Erythroblast (primary cell): ENCODE data around the gene HSD11B1.
"Not testable (repeated sequence)": the region's sequence is repeated elsewhere in the genome, so short reads cannot be mapped to it uniquely, and the experiment has no call there.

Source experiments
- DNase-seq, 2 experiments: peaks; one replicate each; lab custom pipeline; 2025; lab: John Stamatoyannopoulos, UW
- GATA1 ChIP-seq: IDR thresholded peaks from 2 replicates; pipeline ENCODE4 v1.6.1; 2011; ENCODE audit warnings: low read depth, mild to moderate bottlenecking, control low read depth, low read length, moderate library complexity
- POLR2A ChIP-seq: IDR thresholded peaks from 2 replicates; pipeline ENCODE4 v1.6.1; 2011; ENCODE audit warnings: mild to moderate bottlenecking, low read length

The HSD11B1 gene

GRCh38 chr1:209674957-209675564, 29.6 kb upstream of the HSD11B1 start, which contains the start of gene G0S2:
G0S2 (plus strand) TSS chr1:209675412; CDS start chr1:209675685, 273 bp downstream.
- TF ChIP-seq GATA1 (no peak), POLR2A (peak; percentile 34)
- peak; percentile 83 for DNase-seq

DNA sequence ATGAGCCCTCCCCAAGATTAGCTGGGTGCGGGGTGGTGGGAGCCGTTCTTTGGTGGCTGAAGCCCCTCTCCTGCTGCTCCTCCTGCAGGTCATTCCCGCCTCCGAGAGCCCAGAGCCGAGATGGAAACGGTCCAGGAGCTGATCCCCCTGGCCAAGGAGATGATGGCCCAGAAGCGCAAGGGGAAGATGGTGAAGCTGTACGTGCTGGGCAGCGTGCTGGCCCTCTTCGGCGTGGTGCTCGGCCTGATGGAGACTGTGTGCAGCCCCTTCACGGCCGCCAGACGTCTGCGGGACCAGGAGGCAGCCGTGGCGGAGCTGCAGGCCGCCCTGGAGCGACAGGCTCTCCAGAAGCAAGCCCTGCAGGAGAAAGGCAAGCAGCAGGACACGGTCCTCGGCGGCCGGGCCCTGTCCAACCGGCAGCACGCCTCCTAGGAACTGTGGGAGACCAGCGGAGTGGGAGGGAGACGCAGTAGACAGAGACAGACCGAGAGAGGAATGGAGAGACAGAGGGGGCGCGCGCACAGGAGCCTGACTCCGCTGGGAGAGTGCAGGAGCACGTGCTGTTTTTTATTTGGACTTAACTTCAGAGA, 29.0 kb upstream of the HSD11B1 start:
- peak; percentile 57 to 64 for DNase-seq

DNA sequence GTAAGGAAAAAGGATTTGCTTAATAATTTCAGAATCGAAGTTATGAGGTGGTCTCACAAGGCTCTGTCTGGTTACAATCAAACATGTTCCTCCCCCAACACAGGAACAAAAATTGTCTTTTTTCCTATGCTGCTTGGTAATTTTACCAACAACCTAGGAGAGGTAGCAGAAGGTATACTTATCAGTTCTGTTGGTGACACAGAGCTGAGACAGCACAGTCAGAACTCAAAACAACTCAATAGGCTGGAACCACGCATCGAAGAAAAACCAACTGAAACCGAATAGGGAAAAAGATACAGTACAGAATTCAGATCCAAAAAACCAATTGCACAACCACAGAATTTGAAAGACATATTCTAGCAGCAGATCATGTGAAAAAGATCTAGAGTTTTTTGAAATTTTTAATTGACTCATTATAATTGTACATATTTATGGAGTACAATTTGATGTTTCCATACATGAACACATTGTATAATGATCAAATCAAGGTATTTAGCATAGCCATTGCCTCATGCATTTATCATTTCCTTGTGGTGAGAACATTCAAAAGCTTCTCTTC, 25.6 kb upstream of the HSD11B1 start:
- no peak for DNase-seq

More for the DNA sequence above, 29.0 kb upstream of the HSD11B1 start:
- no peak for TF ChIP-seq GATA1
- no peak for TF ChIP-seq POLR2A

GRCh38 chr1:209685821-209686220, 18.8 kb upstream of the HSD11B1 start:
- no peak for TF ChIP-seq POLR2A
- TF ChIP-seq GATA1: no peak
- no peak for DNase-seq

More for the DNA sequence above, 25.6 kb upstream of the HSD11B1 start:
- TF ChIP-seq GATA1 (no peak), POLR2A (no peak)

DNA sequence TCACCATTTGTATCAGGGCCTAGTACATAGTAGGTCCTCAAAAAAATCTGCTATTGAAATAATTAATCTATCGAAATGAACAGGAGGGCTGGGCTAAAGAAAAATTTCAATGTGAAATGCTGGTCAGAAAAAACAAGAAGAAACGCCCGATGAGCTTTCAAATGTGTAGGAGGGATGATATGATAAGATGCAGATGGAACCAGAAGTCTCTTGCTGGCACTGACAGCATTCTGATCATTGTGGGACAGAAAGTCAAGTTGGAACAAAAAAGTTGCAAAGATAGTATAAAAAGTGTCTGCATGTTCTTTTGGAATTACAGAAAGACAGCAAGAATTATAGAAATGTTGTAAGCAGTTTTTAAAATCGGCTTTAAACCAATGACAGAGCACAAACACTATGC, 18.3 kb upstream of the HSD11B1 start:
- TF ChIP-seq POLR2A (no peak), GATA1 (no peak)
- peak; percentile 51 to 67 for DNase-seq

DNA sequence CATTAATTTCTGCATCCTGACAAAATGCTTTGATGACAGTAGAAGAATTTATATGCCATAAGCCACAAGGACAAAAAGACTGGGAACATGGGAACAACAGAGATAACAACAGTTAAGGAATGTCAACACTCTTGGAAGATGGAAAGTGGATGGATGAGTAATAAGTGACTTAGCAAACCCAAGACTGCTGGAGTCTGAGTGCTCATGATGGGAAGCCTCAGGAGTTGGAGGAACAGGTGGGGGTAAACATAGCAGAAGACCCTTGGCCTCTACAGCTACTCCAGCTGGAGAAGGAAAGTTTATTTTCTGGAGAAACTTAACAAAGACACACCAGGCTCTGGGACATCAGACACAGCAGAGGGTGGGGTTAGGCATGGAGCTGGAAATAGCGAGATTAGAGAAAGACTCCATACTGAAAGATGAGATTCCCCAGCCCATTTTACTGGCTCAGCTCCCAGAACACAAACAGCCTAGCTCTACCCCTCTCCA, 15.9 kb upstream of the HSD11B1 start:
- no peak for TF ChIP-seq GATA1
- TF ChIP-seq POLR2A: no peak
- DNase-seq: peak; percentile 70 to 79

DNA sequence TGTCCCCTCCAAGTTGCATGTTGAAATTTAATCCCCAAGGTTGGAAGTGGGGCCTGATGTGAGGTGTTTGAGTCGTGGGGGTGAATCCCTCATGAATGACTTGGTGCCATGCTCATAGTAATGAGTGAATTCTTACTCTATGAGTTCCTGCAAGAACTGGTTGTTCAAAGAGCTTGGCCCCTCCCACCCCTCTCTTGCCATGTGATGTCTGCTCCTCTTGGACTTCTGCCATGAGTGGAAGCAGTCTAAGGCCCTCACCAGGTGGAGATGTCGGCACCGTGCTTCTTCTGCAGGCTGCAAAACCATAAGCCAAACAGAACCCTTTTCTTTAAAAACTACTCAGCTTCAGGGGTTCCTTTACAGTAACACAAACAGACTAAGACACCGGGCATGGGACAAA, 15.2 kb upstream of the HSD11B1 start:
- TF ChIP-seq GATA1 (no peak), POLR2A (no peak)
- peak; percentile 64 to 72 for DNase-seq

DNA sequence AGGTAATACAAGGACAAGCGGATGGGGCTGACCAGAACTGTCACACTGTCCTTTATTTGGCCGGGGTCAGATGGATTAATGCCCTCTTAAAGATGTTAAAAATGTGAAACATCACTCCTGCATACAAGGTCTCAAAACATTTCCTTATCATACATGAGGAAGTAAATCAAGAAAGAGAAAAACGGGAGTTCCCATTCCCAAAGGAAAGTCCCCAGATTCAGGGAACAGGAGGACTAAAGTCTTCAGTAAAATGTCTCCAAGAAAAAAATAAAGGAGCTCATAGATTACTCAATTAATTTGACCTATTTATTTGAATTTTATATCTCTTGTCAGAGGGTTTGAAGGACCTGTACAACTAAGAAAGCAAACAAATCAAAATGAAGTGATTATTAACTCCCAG, 13.4 kb upstream of the HSD11B1 start:
- TF ChIP-seq POLR2A: no peak

DNA sequence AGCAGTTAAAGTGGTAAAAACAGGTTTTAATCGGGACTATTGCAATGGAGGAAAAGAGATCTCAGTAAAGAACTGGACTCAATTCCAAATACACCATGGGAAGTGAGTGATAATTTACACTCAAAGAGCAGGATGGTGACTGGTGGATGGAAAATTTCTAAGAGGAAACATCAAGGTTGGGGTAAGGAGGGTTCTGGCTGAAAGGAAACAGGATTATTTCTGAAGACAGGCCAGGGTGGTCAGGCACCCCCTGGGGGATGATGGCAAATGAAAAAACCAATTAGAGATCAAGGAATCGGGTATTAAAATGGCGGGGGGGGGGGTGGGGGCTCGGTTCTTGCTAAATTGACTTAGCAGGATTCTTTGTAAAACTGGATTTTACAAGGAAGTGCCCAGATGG, 12.3 kb upstream of the HSD11B1 start:
- no peak for DNase-seq
- TF ChIP-seq GATA1 (no peak), POLR2A (no peak)

More for the DNA sequence above, 13.4 kb upstream of the HSD11B1 start:
- no peak for DNase-seq

GRCh38 chr1:209692745-209693504, 11.7 kb upstream of the HSD11B1 start:
- no peak for TF ChIP-seq GATA1
- no peak for TF ChIP-seq POLR2A
- DNase-seq: peak; percentile 71 to 87

DNA sequence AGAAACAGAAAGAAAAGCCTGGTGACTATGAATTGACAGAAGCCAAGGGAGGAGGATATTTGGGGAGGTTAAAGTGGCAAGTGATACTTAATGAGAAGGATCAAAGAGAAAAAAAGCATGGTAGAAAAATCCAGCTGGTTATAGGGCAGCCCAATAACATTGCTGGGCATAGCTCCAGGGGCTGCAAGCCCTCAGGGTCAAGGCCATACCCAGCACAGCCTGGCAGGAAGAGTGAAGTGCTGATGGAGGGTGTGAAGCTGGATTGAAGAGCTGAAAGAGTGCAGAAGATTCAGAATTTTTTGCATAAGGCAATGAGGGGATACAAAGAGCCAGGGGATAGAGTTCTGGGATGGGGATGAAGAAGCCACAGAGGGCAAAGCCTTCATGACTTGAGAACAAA, 8.0 kb upstream of the HSD11B1 start:
- no peak for DNase-seq
- TF ChIP-seq POLR2A (no peak), GATA1 (no peak)

DNA sequence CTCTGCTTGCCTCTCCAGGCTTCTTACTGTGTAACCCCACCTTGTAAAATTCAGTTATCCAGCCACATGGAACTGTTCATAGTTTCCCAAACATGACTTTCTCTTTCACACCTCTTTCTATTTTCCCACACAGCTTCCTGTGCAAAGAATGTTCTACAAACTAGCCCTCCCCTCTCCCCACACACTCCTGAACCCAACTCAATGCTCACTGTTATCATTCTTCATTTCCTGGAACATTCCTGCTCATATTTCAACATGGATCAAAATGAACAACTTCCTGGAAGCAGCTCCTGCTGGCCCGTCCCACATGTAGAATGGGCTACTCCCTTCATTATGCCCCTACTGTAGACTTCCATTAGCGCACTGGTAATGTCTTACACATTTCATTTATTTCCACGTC, 7.5 kb upstream of the HSD11B1 start:
- TF ChIP-seq POLR2A (no peak), GATA1 (no peak)
- no peak for DNase-seq

GRCh38 chr1:209700686-209701085, 4.0 kb upstream of the HSD11B1 start:
- DNase-seq: not testable (repeated sequence)

- TF ChIP-seq GATA1: no peak
- no peak for TF ChIP-seq POLR2A
- DNase-seq: no peak
Observed at GRCh38 chr1:209702832-209703231, 1.8 kb upstream of the HSD11B1 start.
